GM19025 (cell line): ENCODE data around the gene ATP13A4.
A peak's percentile ranks its signal among the peaks of the same experiment; 100 is the strongest.

Source experiments
- ATAC-seq: cut with Tn5 transposase; IDR thresholded peaks from one replicate; pipeline ENCODE4 v1.9.1; 2021; ENCODE audit warnings: mild to moderate bottlenecking, low read depth, moderate library complexity; ENCODE audit not compliant: unreplicated experiment

Gene ATP13A4, protein sequence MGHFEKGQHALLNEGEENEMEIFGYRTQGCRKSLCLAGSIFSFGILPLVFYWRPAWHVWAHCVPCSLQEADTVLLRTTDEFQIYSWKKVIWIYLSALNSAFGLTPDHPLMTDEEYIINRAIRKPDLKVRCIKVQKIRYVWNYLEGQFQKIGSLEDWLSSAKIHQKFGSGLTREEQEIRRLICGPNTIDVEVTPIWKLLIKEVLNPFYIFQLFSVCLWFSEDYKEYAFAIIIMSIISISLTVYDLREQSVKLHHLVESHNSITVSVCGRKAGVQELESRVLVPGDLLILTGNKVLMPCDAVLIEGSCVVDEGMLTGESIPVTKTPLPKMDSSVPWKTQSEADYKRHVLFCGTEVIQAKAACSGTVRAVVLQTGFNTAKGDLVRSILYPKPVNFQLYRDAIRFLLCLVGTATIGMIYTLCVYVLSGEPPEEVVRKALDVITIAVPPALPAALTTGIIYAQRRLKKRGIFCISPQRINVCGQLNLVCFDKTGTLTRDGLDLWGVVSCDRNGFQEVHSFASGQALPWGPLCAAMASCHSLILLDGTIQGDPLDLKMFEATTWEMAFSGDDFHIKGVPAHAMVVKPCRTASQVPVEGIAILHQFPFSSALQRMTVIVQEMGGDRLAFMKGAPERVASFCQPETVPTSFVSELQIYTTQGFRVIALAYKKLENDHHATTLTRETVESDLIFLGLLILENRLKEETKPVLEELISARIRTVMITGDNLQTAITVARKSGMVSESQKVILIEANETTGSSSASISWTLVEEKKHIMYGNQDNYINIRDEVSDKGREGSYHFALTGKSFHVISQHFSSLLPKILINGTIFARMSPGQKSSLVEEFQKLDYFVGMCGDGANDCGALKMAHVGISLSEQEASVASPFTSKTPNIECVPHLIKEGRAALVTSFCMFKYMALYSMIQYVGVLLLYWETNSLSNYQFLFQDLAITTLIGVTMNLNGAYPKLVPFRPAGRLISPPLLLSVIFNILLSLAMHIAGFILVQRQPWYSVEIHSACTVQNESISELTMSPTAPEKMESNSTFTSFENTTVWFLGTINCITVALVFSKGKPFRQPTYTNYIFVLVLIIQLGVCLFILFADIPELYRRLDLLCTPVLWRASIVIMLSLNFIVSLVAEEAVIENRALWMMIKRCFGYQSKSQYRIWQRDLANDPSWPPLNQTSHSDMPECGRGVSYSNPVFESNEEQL

DNA sequence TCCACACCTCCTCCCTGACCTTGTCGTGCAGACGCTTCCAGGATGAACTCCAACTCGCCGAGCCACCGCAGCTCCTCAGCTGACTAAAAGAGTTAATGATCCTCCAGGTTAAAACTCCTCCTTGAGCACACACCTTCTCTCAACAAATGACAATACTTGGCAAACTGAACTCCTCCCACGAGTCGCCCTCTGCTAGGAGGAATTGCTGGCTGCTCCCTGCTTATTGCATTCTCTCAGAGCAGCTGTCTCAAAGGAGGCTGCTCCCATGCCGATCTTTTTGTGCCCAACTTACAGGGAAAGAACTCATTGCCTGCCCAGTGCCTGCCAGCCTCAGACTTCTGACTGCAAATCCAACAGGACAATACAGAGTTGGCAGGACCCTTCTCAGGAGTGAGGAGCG lies at the start of gene ATP13A4:
Gene ATP13A4 (minus strand): TSS at position 85 of the 400 bp plus-strand sequence. CDS start 96 bp downstream, outside the sequence.
- ATAC-seq: no peak

DNA sequence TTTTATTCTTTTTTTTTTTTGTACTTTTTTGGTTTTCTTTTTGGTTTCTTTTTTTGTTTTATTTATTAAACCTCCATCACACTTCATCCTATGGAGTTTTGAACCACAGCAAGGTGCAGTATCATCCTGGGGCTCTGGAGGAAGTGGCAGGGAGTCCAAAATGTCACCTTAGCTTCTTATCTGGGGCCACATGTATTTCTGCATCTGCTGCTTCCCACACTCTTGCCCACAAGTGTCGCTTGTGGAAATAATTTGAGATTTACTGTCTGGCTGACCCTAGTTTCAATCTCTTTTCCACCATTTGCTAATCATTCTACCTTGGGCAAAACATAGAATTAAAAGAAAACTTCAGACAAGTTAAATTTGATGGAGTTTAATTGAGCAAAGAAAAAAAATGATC lies 44.7 kb upstream of the ATP13A4 start:
- ATAC-seq: no peak

DNA sequence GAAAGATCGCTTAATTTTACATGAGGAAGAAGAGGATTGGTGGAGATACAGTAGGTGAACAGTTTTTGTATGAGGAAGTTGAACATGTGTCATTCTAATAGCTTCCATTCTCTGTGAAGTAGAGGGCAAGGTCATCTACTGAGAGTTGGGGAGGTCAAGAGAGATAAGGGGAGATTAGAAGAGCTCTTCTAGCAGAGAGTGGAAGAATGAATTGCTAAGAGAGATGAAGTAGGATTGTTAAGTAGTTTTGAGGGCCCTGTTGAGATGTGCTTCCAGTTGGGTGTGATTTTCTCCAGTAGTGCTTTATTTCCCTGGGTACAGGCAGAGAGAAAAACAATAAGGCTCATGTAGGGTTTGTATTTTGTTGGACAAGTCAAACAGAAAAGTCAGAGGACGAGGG lies 43.5 kb upstream of the ATP13A4 start:
- ATAC-seq: no peak

DNA sequence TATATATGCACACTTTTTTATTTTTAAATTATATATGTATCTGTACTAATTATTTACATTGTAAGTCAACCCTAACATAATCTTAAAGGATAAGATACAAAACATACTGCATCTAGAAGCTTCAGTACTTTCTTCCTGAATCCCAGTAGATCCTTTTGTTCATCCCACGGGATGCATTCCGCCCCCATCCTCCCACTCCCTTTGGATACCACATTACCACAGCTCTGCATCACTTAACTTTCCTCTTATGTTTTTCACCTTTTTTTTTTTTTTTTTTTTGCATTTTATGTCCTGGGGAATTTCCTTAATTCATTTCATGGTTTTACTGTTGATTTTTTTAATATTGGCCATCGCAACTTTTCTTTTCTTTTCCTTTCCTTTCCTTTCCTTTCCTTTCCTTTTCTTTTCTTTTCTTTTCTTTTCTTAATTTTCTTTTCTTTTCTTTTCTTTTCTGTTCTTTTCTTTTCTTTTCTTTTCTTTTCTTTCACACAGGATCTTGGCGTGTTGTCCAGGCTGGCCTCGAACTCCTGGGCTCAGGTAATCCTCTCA lies 41.3 kb upstream of the ATP13A4 start:
- no peak for ATAC-seq

DNA sequence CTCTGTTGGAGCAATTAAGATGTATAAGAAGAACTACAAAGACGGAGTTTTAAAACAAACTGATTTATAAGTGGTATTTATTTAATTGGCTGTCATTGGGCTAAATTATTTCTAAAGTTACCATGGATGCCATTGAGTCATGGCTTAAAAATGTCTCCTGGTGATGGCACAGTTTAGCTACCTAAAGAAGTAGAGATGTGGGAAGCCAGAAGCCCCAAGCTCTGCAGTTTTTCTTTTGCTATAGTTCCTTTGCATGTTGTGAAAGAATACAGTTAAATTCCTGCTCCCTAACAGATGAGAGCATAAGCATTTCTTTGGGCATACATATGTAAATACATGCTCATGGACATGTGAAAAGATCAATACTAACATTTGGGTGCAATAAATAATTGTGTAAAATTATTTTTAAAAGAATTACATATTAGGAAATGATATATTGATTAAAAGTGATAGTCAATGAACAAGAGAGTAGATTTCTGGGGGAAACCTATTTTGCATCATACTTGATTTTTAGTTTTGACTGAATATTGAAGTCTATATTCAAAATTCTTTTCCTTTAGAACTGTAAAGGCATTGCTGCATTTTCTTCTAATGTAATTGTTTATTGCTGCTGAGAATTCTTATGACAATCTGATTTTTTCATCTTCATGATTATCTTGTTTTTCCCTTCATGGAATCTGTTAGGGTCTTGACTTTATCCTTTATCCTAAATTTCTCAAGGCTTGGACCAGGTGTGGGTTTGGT lies 40.4 kb upstream of the ATP13A4 start:
- ATAC-seq: no peak

DNA sequence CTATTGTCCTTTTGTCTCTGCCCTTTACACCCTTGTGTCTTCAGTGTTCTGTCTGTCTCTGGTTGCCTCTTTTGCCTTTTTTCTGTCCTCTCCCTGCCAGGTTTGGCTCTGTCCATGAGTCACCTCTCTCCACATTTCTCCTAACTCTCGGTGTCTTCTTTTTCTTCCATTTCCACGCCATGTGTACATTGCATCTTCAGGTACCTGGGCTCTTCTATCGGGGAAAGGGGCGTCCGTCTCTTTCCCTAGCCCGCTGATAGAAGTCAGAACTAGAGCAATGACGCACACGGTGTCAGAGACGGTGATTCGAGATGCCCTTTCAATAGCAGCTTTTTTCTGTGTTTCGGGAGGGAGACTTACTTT lies 39.0 kb upstream of the ATP13A4 start:
- ATAC-seq: no peak

DNA sequence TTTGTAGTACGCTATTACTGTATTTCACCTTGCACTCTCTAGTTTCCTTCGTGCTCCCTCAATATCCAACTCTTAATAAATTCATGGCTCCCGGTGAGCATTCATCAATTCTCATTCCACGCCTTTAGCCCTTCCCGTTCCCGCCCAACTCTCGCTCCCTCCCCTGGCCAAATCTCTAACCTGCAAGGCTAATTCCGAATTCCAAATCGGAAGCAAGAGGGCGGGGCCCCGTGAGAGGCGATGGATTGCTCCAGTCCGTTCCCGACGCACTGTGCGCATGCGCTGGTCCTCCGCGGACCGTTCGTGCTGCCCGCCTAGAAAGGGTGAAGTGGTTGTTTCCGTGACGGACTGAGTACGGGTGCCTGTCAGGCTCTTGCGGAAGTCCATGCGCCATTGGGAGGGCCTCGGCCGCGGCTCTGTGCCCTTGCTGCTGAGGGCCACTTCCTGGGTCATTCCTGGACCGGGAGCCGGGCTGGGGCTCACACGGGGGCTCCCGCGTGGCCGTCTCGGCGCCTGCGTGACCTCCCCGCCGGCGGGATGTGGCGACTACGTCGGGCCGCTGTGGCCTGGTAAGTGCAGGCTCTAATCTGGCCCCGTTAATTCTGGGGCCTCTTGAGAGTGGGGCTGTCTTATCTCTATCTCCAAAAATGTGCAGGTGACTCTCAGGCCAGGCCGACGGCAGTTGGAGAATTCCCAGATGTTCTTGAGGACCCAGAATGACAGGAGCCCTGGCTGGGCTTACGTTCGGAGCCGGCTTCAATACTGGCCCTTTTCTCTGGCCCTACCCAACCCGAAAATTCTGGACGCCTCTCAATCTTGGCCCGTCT lies 38.4 kb upstream of the ATP13A4 start, which contains the start of gene OPA1:
Gene OPA1 (plus strand): TSS at position 368 of the 827 bp plus-strand sequence. CDS start 170 bp downstream, at position 538.
- ATAC-seq: peak; percentile 99

DNA sequence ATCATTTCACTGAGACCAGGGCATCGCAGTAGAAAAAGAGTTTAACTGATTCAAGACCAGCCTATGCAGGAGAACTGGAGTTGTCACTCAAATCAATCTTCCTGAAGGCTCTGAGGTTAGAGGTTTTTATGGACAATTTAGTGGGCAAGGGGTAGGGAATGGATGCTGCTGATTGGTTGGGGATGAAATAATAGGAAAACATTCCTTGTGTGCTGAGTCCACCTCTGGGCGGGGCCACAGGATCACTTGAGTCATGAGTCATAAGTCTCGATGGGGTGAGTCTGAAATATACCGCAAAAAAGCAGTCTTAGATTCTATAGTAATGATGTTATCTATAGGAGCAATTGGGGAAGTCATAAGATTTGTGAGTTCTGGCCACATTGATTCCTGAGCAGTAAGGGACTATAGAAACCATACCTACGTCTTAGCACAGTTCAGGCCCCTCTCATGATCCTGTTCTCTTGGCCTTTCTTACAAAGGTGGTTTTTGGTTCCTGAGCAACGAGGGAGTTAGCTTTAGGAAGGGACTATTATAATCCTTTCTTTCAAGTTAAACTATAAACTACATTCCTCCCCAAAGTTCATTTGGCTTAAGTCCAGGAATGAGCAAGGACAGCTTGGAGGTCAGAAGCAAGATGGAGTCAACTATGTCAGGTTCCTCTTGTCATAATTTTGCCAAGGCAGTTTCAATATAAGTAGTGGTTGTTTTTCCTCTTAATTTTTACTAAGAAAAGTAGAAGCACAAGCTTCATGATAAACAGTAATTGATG lies 35.6 kb upstream of the ATP13A4 start:
- ATAC-seq: no peak

DNA sequence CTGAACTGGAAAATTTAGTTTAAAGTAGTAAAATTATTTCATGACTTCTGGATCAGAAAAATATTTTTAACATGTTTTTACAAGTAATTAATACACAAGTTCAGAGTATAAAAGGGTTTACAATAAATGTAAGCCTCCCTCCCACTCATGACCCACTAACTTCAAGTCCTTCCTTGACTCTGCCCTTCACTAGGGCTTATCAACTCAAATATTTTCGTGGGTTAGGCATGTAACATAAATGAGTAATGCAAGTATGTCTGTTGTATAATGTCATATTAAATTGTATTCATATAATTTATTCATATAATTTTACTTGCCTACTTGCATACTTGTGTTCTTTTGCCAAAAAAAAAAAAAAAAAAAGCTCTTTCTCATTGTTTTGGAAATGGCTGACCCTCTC lies 34.9 kb upstream of the ATP13A4 start:
- no peak for ATAC-seq

DNA sequence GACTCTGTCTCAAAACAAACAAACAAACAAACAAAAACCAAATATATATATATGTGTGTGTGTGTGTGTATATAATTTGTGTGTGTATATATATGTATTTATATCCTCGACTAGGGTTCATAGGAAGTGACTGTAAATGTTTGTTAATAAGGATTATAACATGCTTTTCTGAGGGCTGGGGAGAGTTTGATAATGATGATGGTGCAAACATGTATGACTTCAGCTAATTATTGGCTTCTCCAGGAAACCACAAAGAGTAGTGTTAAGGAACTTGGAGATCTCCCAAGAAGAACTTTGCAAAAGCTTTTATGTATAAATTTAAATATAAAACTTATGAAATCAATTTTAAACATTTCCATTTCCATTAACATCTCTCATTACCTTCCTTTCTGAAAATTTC lies 34.4 kb upstream of the ATP13A4 start:
- no peak for ATAC-seq

DNA sequence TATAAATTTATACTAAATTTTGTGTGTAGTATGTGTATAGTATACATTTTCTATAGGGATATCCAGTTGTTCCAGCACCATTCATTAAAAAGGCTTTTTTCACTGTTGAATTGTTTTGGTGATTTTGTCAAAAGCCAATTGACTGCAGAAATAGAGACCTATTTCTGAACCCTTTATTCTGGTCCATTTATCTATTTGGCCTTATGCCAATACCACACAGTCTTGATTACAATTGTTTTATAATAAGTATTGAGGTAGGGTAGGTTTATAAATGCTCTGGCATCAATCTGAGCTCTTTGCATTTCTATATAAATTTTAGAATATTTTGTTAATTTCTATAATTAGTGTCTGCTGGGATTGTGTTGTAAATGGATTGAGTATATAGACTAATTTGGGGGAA lies 31.8 kb upstream of the ATP13A4 start:
- no peak for ATAC-seq

DNA sequence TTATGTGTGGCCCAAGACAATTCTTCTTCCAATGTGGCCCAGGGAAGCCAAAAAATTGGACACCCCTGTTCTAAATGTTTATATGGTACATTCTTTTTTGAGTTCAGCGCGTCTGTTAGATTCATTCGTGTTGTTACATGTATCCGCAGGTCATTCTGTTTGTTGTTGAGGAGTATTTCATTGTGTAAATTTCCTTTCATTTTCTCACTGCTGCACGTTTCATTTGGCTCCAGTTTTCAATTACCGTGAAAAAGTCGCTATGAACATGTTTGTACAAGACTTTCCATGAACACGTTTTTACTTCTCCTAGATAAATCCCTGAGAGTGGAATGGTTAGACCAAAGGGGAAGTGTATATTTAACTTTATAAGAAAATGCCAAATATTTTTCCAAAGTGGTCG lies 30.8 kb upstream of the ATP13A4 start:
- no peak for ATAC-seq

DNA sequence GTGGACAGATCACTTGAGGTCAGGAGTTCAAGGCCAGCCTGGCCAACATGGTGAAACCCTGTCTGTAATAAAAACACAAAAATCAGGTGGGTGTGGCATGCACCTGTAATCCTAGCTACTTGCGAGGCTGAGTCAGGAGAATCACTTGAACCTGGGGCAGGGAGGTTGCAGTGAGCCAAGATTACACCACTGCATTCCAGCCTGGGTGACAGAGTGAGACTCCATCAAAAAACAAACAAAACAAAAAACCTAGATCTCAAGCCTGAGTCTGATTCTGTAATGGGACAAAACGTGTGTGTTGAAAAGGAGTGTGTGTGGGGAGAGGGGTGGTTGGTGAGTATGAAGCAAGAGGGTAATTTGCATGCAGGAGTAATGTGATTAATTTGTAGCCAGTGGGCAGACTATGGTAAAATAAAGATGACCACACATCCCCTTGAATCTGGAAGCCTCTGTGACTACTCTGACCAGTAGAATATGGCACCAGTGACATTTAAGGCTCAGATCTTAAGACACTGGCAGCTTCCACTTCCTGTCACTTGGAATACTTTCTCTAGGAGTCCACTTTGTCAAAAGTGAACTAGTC lies 19.9 kb upstream of the ATP13A4 start:
- no peak for ATAC-seq

DNA sequence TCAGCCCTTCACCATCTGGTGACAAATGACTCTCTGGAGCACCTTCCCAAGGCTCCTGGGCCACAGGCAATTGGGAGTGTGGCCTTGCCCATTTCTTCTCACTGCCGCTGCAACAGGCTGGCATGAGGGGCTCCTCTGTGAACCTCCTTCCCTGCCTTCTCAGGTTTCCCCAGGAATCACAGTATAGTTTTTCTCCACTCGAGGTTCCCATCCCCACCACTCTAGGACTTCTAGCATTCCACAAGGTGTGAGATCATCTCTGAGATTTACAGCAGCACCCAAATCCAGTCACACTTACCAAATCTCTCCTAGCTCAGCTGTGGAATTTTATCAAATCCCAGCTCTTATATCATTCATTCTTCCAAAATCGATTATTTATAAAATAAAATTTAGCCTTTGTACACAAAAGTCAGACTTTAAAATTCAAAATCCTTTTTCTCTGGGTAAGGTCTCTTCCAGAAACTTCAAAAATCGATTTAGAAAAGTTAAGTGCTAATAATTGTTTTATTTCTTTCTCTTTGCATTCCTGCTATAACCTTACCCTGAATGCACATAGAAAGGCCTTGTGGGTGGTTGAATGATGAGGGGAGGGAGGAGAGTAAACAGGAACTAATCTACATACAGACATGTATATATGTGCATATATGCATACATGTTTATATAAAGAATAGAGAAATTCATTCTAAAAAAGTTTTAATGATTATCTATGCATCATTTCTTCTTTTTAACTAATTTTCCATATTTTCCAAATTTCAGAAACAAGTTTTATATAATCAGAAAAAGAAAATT lies 18.9 kb upstream of the ATP13A4 start:
- no peak for ATAC-seq

DNA sequence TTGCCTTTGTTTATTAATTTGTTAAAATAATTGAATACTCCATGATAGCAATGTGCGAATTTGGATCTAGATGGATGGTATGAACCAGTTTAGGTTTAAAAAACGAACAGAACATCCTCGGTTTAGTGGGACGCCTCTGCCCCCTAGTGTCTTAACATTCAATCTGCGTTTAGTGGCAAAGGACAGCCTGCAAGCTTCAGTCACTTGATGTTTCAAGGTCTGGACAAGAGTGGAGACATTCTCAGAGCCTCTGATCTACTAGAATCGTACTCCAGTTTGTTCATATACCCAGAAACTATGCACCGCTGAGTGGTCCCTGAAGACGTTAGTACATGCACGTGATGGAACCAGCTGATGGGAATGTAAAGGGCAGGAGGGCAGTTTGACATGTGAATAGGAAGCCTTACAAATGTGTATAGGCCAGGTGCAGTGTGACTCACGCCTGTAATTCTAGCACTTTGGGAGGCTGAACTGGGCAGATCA lies 17.8 kb upstream of the ATP13A4 start:
- peak; percentile 46 for ATAC-seq

DNA sequence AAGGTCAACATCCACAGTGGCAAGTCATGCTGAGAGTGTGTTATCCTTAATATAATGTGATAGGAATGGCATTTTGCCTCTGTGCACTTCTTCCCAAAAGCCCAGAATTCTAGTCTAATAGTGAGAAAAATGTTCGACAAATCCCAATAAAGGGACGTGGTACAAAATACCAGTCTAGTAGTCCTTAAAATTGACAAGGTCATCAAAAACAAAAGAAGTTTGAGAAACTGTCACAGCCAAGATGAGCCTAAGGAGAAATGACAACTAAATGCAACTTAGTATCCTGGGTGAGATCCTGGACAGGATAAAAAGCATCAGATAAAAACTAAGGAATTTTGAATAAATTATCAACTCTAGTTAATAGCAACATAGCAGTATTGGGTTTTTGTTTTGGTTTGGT lies 14.4 kb upstream of the ATP13A4 start:
- no peak for ATAC-seq

DNA sequence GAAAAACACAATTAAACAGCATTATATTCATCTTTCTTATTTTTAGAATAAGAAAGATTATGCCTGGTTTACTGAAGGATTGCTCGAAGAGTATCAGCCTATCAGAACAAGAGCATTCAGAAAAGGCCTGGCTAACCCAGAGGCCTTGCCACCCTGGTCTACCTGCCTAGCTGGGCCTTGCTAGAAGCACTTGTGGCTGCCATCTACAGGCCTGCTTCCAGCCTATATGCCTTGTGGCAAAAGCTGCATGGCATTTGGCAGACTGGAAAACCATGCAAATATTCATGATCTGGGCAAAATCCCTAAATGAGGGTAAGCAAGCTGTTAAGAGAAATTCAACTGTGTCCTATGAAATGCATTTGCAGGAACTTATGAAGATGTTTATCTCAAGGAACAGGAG lies 9.3 kb upstream of the ATP13A4 start:
- no peak for ATAC-seq
